Testis (tissue), 3 donors: Measurements from ENCODE around the gene KDM3B. TPM values are rescaled to one million over a fixed set of nuclear protein-coding genes. Genes with fewer than 3 reads are reported as not detected.

Source experiments
- DNase-seq: peaks from one replicate; pipeline ENCODE4 v3.0.0-alpha.2; 2019
- H3K27ac ChIP-seq, 2 donors: fragments of 200-600 bp; sonication (generic); one replicate each; pipeline ENCODE4 v1.5.1; 2019
- H3K27me3 ChIP-seq: fragments of 200-600 bp; sonication (generic); one replicate; pipeline ENCODE4 v1.5.1; 2019
- H3K36me3 ChIP-seq: fragments of 200-600 bp; sonication (generic); one replicate; pipeline ENCODE4 v1.5.1; 2017; ENCODE audit warnings: low read depth; ENCODE audit errors: missing control alignments
- H3K4me1 ChIP-seq: fragments of 200-600 bp; sonication (generic); one replicate; pipeline ENCODE4 v1.5.1; 2019
- H3K4me3 ChIP-seq, 2 donors: fragments of 200-600 bp; sonication (generic); one replicate each; pipeline ENCODE4 v1.5.1; 2017 to 2019
- H3K9me3 ChIP-seq: fragments of 200-600 bp; sonication (generic); one replicate; pipeline ENCODE4 v1.5.1; 2017
- POLR2A ChIP-seq: fragments of 450-650 bp; IDR thresholded peaks from one replicate; pipeline ENCODE4 v1.6.1; 2017; ENCODE audit warnings: antibody characterized with exemption, mild to moderate bottlenecking, moderate library complexity
- WGBS, 2 donors: methylation state at CpG; one replicate each; pipeline ENCODE4 v1.1.5; 2018; 5-methylcytosine and 5-hydroxymethylcytosine counted together
- intact Hi-C: fragments of 100-400 bp; cut with DNase I; formaldehyde crosslinking; loops from one replicate; pipeline ENCODE4 v1.15.1; 2023; ENCODE audit warnings: low total_unique reads
- polyA plus RNA-seq: library from polyadenylated mRNA; stranded (reverse); fragments of 350-450 nt; fragmentation: Illumina TruSeq; extraction: RNeasy Lipid Tissue Mini Kit (QIAGEN cat#74804); gene quantifications from one replicate; pipeline ENCODE4 v1.2.3, GENCODE V29; 2014; ENCODE audit warnings: low read depth, low replicate concordance; ENCODE audit not compliant: insufficient read depth
- total RNA-seq, 2 donors: library from RNA; depleted of rRNA; stranded (reverse); fragments of >200 nt; gene quantifications; one replicate each; pipeline ENCODE4 v1.2.3, GENCODE V29; 2016
- TF ChIP-seq, protein P1 (sequence below), 3 experiments: fragments of 450-650 bp in 2 of 3; fragments of 200-600 bp in 1 of 3; sonication (generic) in 1 of 3; IDR thresholded peaks; one replicate each; pipeline ENCODE4 v1.5.1; 2016 to 2019; ENCODE audit warnings: antibody characterized with exemption in 3 of 3, mild to moderate bottlenecking in 2 of 3, moderate library complexity in 1 of 3

The KDM3B gene
- total and polyA plus RNA-seq, 3 donors from 2014 or later, result 61.8 to 85.3 (median 81.1) TPM

DNA sequence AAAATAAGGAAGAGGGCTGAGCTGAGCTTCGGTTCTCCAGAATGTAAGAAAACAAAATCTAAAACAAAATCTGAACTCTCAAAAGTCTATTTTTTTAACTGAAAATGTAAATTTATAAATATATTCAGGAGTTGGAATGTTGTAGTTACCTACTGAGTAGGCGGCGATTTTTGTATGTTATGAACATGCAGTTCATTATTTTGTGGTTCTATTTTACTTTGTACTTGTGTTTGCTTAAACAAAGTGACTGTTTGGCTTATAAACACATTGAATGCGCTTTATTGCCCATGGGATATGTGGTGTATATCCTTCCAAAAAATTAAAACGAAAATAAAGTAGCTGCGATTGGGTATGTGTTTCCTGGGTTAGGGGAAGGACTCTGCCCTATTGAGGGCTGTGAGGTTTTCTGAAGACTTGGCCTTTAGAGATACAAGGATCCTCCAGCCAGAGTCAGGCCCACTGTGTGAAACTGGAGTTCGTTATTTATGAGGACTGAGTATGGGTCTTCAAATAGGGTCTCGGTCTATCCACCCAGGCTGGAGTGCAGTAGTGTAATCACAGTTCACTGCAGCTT lies 116.6 kb downstream of the KDM3B start:
- Histone ChIP-seq H3K27ac (no peak overlapping the region), H3K27me3 (no peaks in the 10 kb centered on the region), H3K4me1 (peaks cover 5% of the 10 kb centered on the region), H3K36me3 (no peaks in the 10 kb centered on the region), H3K4me3 (no peak overlapping the region), H3K9me3 (no peaks in the 10 kb centered on the region)
- intact Hi-C loops, result no loop called here
- DNase-seq, result no peak
- 84 to 88% methylated on average over 8 of the region's 8 CpGs for WGBS, 2 donors
- TF ChIP-seq, protein P1, sequence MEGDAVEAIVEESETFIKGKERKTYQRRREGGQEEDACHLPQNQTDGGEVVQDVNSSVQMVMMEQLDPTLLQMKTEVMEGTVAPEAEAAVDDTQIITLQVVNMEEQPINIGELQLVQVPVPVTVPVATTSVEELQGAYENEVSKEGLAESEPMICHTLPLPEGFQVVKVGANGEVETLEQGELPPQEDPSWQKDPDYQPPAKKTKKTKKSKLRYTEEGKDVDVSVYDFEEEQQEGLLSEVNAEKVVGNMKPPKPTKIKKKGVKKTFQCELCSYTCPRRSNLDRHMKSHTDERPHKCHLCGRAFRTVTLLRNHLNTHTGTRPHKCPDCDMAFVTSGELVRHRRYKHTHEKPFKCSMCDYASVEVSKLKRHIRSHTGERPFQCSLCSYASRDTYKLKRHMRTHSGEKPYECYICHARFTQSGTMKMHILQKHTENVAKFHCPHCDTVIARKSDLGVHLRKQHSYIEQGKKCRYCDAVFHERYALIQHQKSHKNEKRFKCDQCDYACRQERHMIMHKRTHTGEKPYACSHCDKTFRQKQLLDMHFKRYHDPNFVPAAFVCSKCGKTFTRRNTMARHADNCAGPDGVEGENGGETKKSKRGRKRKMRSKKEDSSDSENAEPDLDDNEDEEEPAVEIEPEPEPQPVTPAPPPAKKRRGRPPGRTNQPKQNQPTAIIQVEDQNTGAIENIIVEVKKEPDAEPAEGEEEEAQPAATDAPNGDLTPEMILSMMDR (IDR thresholded peaks at IDR 0.05), result no peak
- no peak for TF ChIP-seq POLR2A

DNA sequence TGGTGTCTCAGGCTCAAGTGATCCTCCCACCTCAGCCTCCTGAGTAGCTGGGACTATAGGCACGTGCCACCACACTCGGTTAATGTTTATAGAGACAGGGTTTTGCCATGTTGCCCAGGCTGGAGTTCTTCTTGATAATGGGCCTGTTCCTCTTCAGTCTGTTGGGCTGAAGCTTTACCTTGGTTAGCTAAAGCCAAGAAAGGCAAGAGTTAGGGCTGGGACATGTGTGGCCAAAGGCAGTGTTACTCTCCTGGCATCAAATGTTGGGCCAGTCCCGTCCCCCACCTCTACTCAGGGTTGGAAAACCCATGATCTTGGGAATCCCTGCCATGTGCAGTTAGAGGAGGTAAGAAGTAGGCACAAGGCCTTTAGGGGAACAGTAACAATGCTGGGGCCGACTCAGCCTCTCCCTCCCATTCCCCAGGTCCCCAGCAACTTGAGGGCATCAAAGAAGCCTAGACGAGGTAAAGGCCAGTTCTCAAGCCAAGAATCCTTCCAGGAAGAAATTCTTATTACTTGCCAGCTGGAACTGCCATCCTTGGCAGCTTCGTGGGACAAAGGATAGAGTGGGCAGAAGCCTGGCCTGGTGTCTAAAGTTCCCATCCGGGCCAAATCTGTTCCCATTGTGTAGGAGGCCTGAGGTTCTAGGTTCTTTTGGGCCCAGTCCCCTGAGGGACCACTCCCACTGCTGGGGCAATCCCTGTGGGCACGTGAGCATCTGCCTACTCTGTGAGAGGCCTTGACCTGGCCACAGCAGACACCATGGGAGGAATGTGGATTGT lies 117.2 kb downstream of the KDM3B start:
- no peaks in the 10 kb centered on the region for H3K27me3 ChIP-seq
- no peak overlapping the region for H3K4me3 ChIP-seq
- H3K9me3 ChIP-seq, result no peaks in the 10 kb centered on the region
- DNase-seq, result no peak
- intact Hi-C loops, result no loop called here
- TF ChIP-seq, protein P1 (IDR thresholded peaks at IDR 0.05), result no peak
- no peak for TF ChIP-seq POLR2A
- H3K36me3 ChIP-seq, result no peaks in the 10 kb centered on the region
- H3K27ac ChIP-seq, result no peak overlapping the region
- H3K4me1 ChIP-seq, result peaks cover 5% of the 10 kb centered on the region
- 68 to 76% methylated on average over 5 to 8 of the region's 8 CpGs for WGBS, 2 donors

DNA sequence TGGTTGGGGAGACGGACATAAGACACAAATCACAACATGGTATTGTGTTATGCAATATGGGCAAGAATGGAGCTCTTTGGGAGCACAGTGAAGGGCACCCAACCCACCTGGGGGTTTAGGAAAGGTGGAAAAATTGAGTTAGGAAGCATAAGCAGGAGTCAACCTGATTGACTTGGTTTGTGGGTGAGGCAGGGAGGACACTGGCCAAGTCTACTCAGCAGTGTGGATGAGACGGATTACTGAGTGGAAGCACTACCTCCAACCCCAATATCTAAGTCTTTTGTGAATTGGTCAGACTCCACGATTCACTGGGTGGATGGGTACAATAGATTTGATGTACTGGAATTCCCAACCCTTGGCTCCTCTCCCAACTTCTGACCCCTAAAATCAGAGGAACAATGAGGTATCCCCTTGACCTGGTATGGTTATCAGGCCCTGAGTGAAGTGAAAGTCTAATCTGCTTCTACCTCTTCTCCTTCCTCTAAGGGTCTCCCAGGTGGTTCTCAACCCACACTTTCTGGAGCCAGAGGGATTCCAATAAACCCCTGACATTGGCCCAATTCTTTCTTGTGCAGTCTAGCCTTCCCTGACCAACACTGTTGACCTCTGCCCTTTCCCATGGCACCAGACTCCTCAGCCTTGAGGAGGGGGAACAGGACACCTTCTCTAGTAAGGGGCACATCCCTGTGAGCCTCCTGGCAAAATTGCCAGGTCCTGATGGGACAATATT lies 118.0 kb downstream of the KDM3B start:
- no peak overlapping the region for H3K4me3 ChIP-seq
- TF ChIP-seq, protein P1 (IDR thresholded peaks at IDR 0.05), result no peak
- TF ChIP-seq POLR2A, result no peak
- H3K36me3 ChIP-seq, result no peaks in the 10 kb centered on the region
- DNase-seq, result no peak
- H3K27ac ChIP-seq, result no peak overlapping the region
- peaks cover 5% of the 10 kb centered on the region for H3K4me1 ChIP-seq
- intact Hi-C loops, result no loop called here
- H3K9me3 ChIP-seq, result no peaks in the 10 kb centered on the region
- H3K27me3 ChIP-seq, result no peaks in the 10 kb centered on the region
- WGBS, 2 donors, result 71 to 76% methylated on average over 3 of the region's 3 CpGs

DNA sequence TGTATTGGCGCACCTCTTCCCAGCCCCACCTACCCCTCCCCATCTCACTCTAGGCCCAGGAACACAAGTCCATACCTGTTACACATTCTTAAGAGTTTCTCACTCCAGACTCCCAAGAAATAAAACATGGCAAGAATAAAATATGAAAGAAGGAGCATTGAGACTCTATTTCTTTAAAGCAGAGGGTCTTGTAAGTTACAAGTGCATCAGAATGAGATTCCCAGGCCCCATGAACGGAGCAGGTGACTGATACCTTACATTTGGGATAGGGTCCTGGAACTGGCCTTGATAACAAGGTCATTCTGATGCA lies 118.5 kb downstream of the KDM3B start:
- H3K27ac ChIP-seq, result no peak overlapping the region
- intact Hi-C loops, result no loop called here

More for the DNA sequence above, 118.5 kb downstream of the KDM3B start:
- TF ChIP-seq POLR2A, result no peak
- TF ChIP-seq, protein P1 (IDR thresholded peaks at IDR 0.05), result no peak
- Histone ChIP-seq H3K9me3 (no peaks in the 10 kb centered on the region), H3K27me3 (no peaks in the 10 kb centered on the region), H3K4me3 (no peak overlapping the region), H3K4me1 (peaks cover 5% of the 10 kb centered on the region), H3K36me3 (no peaks in the 10 kb centered on the region)
- DNase-seq, result no peak
- WGBS, 2 donors, result 75 to 80% methylated on average over 2 of the region's 2 CpGs
